ENCODE measurements around the gene FBXO38.

The FBXO38 gene

DNA sequence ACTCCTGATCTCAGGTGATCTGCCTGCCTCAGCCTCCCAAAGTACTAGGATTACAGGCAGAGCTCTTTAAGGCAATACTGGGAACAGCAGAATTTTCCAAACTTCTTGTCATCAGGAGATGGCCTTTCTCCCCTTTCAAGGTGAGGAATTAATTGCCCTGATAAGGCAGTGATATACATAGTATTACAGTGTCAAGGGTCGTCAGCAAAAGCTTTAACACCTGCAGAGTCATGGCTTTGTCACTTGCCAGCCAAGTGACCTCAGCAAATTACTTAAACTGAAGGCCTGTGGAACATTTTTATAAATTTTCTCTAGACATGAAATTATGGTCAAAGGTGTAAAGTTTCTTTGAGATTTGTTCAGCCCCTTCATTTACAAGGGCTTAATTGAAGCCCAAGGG is 59.5 kb downstream of the FBXO38 start:
- TF ChIP-seq, protein P1, sequence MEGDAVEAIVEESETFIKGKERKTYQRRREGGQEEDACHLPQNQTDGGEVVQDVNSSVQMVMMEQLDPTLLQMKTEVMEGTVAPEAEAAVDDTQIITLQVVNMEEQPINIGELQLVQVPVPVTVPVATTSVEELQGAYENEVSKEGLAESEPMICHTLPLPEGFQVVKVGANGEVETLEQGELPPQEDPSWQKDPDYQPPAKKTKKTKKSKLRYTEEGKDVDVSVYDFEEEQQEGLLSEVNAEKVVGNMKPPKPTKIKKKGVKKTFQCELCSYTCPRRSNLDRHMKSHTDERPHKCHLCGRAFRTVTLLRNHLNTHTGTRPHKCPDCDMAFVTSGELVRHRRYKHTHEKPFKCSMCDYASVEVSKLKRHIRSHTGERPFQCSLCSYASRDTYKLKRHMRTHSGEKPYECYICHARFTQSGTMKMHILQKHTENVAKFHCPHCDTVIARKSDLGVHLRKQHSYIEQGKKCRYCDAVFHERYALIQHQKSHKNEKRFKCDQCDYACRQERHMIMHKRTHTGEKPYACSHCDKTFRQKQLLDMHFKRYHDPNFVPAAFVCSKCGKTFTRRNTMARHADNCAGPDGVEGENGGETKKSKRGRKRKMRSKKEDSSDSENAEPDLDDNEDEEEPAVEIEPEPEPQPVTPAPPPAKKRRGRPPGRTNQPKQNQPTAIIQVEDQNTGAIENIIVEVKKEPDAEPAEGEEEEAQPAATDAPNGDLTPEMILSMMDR (conservative IDR thresholded peaks at IDR 0.05; ENCODE audit: low read depth), result no peak
- no peak overlapping the region for H3K27ac ChIP-seq
- CTCF ChIA-PET, result interaction anchor here (0.6 to 5.7 kb wide), 6 partner anchors 19 to 1556 kb away, joined by 3 to 68 read pairs (median 4); no protein-coding TSS in a partner anchor
- POLR2A ChIA-PET (ENCODE audit: low non-redundant PET), result no interaction called here
- DNase-seq (ENCODE audit: low spot score), result no peak

DNA sequence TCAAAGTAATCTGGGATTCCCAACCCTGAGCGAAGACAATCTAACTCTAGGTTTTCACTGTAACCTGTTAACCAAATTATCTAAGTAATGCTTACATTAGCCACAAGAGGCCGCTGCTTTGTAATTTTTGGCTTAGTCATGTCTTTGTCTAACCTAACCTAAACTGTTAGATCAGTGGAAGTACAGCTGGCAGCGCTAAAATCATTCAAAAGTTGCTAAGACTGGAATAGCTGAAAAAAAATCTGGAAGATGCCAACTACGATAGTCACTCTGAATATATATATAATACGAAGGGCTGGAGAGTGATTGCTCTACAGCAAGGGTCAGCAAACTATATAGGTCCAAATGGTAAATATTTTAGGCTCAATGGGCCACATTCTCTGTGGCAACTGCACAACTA is 60.2 kb downstream of the FBXO38 start:
- ChIA-PET CTCF (interaction anchor here (0.6 to 5.7 kb wide), 13 partner anchors 13 to 801 kb away, joined by 3 to 68 read pairs (median 4); no protein-coding TSS in a partner anchor), POLR2A (ENCODE audit: low non-redundant PET) (no interaction called here)
- DNase-seq (ENCODE audit: low spot score), result peak; percentile 70
- H3K27ac ChIP-seq, result no peak overlapping the region
- TF ChIP-seq, protein P1 (conservative IDR thresholded peaks at IDR 0.05; ENCODE audit: low read depth), result peak; percentile 85

DNA sequence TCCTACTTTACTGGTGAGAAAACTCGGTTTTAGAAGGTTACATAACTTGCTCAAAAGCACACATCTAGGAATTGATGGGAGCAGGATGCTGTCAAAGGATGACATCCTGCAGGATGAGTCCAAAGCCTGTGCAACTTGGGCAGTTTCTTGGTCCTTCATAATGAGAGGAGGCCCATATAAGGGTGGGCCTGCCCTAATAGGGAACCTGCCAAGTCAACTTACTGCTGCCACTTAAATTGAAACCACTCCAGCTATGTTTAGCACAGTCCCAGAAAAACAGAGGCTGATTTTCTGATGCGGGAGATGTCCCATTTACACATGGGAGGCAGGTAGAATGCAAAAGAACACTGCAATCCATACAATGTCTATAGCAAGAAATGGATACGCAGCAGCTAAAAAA is 61.8 kb downstream of the FBXO38 start:
- POLR2A ChIA-PET (ENCODE audit: low non-redundant PET), result no interaction called here
- no peak for DNase-seq (ENCODE audit: low spot score)
- H3K27ac ChIP-seq, result no peak overlapping the region
- TF ChIP-seq, protein P1 (conservative IDR thresholded peaks at IDR 0.05; ENCODE audit: low read depth), result no peak
- CTCF ChIA-PET, result interaction anchor here (0.6 to 5.7 kb wide), 3 partner anchors 282 to 288 kb away, joined by 3 to 68 read pairs (median 3); no protein-coding TSS in a partner anchor

DNA sequence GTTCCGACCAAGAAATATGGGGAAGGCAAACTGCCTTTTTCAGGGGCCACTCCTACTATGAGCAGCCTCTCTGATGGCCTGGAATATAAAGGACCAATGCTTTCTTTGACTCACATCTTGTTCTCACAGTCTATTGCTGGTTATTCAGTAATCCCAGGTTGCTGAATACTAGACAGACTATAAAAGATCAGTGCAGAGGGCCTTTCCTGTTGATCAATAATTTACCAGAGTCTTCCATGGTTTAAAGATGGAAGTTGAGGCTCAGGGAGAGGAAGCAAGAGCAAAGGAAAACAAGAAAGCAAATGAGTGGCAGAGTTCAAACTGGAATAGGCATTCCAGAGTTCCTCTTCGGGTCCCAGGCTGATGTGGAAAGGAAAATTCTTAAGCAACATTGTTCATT is 62.9 kb downstream of the FBXO38 start:
- POLR2A ChIA-PET (ENCODE audit: low non-redundant PET), result no interaction called here
- no peak for DNase-seq (ENCODE audit: low spot score)
- TF ChIP-seq, protein P1 (conservative IDR thresholded peaks at IDR 0.05; ENCODE audit: low read depth), result no peak
- CTCF ChIA-PET, result interaction anchor here (1.7 kb wide), 1 partner anchor 284 kb away, joined by 6 read pairs; no protein-coding TSS in a partner anchor
- no peak overlapping the region for H3K27ac ChIP-seq

DNA sequence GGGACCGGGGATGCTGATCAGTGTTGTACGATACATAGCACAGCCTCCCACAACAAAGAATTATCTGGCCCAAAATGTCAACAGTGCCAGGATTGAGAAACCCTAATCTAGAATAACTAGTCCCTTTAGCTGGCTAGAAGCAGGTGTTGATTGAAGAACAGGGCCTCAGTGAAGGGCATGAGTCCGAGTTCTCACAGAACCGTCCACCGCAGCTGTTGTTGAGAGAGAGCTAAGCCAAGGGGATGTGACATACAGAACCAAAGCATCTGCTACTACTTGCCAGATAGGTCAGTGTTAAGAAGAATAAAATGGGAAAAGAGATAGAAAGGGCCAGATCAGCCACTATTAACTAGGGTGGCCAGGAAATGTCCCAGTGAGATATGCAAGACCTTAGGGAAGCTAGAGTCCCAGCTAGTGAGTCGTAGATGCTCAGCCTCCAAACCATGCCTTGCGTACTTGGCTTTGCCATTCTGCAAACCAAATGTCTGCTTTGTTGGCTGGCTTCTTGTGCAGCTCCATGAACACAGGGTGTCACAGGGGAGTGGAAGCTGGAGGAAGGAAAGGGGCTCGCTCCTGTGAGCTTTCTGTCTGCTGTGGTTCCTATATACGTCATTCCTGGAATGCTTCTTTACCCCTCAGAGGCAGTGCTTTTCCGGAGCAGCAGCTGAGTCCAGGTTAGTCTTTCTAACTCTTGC is 68.9 kb downstream of the FBXO38 start:
- no peak overlapping the region for H3K27ac ChIP-seq
- no peak for DNase-seq (ENCODE audit: low spot score)
- CTCF ChIA-PET, result interaction anchor here (0.9 to 1.4 kb wide), 2 partner anchors 278 kb away, joined by 3 to 4 read pairs; no protein-coding TSS in a partner anchor
- TF ChIP-seq, protein P1 (conservative IDR thresholded peaks at IDR 0.05; ENCODE audit: low read depth), result no peak
- POLR2A ChIA-PET (ENCODE audit: low non-redundant PET), result no interaction called here

DNA sequence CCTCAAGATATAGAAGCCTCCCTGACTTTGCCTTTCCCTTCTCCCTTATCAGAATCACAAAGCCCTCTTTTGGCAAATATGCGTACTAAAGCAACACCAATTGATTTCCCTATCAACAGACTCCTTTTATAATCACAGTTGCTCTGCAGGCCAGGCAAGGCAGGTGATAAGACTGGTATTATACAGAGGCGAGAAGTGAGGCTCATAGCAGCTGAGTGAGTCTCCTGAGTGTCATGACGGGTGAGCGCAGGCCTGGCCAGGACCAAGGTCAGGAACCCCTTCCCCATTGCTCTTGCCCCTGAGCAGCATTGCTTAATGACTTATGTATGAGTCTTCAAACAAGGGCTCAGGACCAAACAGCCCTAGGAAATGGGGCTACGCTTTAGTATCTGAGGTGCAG is 70.8 kb downstream of the FBXO38 start:
- DNase-seq (ENCODE audit: low spot score), result no peak
- CTCF ChIA-PET, result no interaction called here
- POLR2A ChIA-PET (ENCODE audit: low non-redundant PET), result no interaction called here
- H3K27ac ChIP-seq, result no peak overlapping the region
- TF ChIP-seq, protein P1 (conservative IDR thresholded peaks at IDR 0.05; ENCODE audit: low read depth), result no peak

Measured in RWPE1 (cell line).